Globus pallidus (tissue), 1 donor: Measurements from ENCODE around the gene ABCC6.
A peak's percentile ranks its signal among the peaks of the same experiment; 100 is the strongest.

Source experiments
- DNase-seq: peaks from one replicate; pipeline ENCODE4 v3.0.0-alpha.2; 2015; ENCODE audit warnings: low spot score

Gene ABCC6

GRCh38 chr16:16141784-16142396 is 81.4 kb downstream of the ABCC6 start:
- no peak for DNase-seq

GRCh38 chr16:16141141-16141540 is 82.2 kb downstream of the ABCC6 start:
- no peak for DNase-seq

- DNase-seq = no peak
Measured at GRCh38 chr16:16140537-16140936, 82.8 kb downstream of the ABCC6 start.

GRCh38 chr16:16139806-16140205 is 83.5 kb downstream of the ABCC6 start:
- no peak for DNase-seq

GRCh38 chr16:16139061-16139460 is 84.2 kb downstream of the ABCC6 start:
- DNase-seq = no peak

GRCh38 chr16:16138034-16138635 is 85.2 kb downstream of the ABCC6 start:
- no peak for DNase-seq

GRCh38 chr16:16137110-16137509 is 86.2 kb downstream of the ABCC6 start:
- no peak for DNase-seq

- DNase-seq = no peak
Measured at GRCh38 chr16:16136588-16136987, 86.7 kb downstream of the ABCC6 start.

GRCh38 chr16:16133943-16134604 is 89.2 kb downstream of the ABCC6 start:
- no peak for DNase-seq

- no peak for DNase-seq
Measured at GRCh38 chr16:16131659-16132058, 91.6 kb downstream of the ABCC6 start.

- no peak for DNase-seq
Measured at GRCh38 chr16:16131204-16131603, 92.1 kb downstream of the ABCC6 start.

GRCh38 chr16:16127469-16128116 is 95.7 kb downstream of the ABCC6 start:
- peak; percentile 37 for DNase-seq

- DNase-seq = no peak
Measured at GRCh38 chr16:16126896-16127295, 96.4 kb downstream of the ABCC6 start.

GRCh38 chr16:16124974-16125373 is 98.3 kb downstream of the ABCC6 start:
- no peak for DNase-seq

GRCh38 chr16:16124438-16124837 is 98.9 kb downstream of the ABCC6 start:
- no peak for DNase-seq

- no peak for DNase-seq
Measured at GRCh38 chr16:16122264-16122663, 101.0 kb downstream of the ABCC6 start.

- DNase-seq = no peak
Measured at GRCh38 chr16:16121185-16121727, 102.0 kb downstream of the ABCC6 start.

- peak; percentile 37 for DNase-seq
Measured at GRCh38 chr16:16120382-16121184, 102.7 kb downstream of the ABCC6 start.

- no peak for DNase-seq
Measured at GRCh38 chr16:16120044-16120381, 103.3 kb downstream of the ABCC6 start.

GRCh38 chr16:16118337-16118736 is 105.0 kb downstream of the ABCC6 start:
- no peak for DNase-seq

- DNase-seq = no peak
Measured at GRCh38 chr16:16116841-16117240, 106.5 kb downstream of the ABCC6 start.

GRCh38 chr16:16113076-16113475 is 110.2 kb downstream of the ABCC6 start:
- no peak for DNase-seq
